AG09309 (cell line): ENCODE results near the gene PRLH.

Source experiments
- DNase-seq: peaks from one replicate; pipeline ENCODE4 v3.0.0-alpha.2; 2010; ENCODE audit warnings: low read depth
- H3K4me3 ChIP-seq: 2 replicates; pipeline ENCODE4 v1.5.1; 2011; ENCODE audit warnings: mild to moderate bottlenecking, low read depth, low read length, moderate library complexity; ENCODE audit not compliant: control insufficient read depth
- TF ChIP-seq, protein P1 (sequence below): IDR thresholded peaks from 2 replicates; pipeline ENCODE4 v1.5.1; 2011; ENCODE audit warnings: mild to moderate bottlenecking, low read depth, low read length, inconsistent platforms; ENCODE audit not compliant: insufficient read depth, control insufficient read depth; ENCODE audit errors: missing control alignments

The PRLH gene

DNA sequence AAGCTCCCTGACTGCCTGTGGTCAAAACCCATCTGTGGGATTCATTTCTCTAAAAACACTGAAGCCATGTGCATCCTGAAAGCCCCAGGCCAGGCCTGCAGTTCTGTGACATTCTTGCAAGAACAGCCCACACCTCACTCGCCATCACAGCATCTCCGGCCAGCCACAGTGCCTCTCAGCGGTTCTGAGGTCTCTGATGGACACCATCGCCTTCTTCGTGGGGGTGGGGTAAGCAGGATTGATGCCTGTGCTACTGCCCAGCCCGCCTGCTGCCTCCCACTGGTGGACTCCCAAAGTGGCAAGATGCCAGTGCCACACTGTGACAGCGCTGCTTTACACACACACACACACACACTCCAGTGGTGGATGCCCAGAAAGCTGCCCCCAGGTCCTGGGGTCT, 5.2 kb upstream of the PRLH start:
- TF ChIP-seq, protein P1, sequence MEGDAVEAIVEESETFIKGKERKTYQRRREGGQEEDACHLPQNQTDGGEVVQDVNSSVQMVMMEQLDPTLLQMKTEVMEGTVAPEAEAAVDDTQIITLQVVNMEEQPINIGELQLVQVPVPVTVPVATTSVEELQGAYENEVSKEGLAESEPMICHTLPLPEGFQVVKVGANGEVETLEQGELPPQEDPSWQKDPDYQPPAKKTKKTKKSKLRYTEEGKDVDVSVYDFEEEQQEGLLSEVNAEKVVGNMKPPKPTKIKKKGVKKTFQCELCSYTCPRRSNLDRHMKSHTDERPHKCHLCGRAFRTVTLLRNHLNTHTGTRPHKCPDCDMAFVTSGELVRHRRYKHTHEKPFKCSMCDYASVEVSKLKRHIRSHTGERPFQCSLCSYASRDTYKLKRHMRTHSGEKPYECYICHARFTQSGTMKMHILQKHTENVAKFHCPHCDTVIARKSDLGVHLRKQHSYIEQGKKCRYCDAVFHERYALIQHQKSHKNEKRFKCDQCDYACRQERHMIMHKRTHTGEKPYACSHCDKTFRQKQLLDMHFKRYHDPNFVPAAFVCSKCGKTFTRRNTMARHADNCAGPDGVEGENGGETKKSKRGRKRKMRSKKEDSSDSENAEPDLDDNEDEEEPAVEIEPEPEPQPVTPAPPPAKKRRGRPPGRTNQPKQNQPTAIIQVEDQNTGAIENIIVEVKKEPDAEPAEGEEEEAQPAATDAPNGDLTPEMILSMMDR = no peak
- H3K4me3 ChIP-seq = no peak overlapping the region
- DNase-seq = no peak

DNA sequence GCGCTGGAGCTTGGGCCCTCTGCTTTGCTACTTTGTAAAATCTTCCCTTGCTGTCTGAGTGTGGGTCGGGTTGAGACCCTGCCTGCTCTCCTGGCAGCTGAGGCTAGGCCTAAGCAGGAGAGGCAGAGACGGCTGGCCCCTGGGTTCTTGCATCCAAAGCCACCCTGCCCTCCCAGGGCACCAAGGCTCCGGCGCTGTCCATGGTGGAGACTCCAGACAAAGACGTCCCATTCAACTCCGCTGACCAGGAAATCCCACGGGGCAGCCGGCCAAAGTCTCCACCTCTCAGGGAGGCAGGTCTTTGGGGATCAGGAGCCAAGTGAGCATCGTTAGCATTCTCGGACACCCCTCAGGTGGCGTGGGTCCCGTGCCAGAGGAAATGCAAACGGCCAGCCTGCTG, 2.6 kb upstream of the PRLH start:
- no peak overlapping the region for H3K4me3 ChIP-seq
- DNase-seq = no peak
- TF ChIP-seq, protein P1 = no peak

DNA sequence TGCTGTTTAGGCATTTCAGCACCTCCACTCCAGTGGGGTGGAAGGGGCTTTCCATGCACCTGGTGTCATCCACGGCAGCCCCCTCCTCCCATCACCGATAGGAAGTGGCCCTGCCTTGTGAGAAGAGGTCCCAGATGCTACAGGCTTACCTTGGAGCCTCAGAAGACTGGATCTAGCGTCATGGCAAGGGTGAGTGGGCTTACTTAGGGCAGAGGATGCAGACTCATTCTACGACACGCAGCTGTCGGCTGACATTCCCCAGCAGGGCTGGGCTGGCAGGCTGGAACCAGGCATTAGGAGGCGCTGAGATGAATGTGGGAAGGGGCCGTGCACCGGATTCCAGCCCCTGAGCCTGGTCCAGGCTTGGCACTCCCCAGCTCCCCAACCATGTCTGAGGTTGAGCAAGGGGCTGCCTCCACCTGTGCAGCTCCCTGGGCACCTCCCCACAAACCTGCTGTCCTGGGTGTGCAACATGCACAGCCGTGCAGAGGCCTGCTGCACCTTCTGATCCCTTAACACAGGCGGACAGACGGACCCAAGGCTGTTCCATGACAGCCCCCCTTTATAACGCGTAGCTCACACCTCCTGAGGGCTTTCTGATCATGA, 1.7 kb upstream of the PRLH start:
- no peak for DNase-seq
- no peak overlapping the region for H3K4me3 ChIP-seq
- TF ChIP-seq, protein P1 = no peak

DNA sequence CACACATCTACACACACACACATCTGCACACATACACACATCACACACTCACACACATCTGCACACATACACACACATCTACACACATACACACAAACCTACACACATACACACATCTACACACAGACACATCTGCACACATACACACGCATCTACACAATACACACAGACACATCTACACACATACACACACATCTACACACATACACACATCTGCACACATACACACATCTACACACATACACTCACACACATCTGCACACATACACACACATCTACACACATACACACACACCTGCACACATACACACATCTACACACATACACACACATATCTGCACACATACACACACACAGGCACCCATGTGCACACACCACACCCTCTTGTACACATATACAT, 400 bp upstream of the PRLH start:
- H3K4me3 ChIP-seq = no peak overlapping the region
- DNase-seq = no peak
- TF ChIP-seq, protein P1 = no peak

DNA sequence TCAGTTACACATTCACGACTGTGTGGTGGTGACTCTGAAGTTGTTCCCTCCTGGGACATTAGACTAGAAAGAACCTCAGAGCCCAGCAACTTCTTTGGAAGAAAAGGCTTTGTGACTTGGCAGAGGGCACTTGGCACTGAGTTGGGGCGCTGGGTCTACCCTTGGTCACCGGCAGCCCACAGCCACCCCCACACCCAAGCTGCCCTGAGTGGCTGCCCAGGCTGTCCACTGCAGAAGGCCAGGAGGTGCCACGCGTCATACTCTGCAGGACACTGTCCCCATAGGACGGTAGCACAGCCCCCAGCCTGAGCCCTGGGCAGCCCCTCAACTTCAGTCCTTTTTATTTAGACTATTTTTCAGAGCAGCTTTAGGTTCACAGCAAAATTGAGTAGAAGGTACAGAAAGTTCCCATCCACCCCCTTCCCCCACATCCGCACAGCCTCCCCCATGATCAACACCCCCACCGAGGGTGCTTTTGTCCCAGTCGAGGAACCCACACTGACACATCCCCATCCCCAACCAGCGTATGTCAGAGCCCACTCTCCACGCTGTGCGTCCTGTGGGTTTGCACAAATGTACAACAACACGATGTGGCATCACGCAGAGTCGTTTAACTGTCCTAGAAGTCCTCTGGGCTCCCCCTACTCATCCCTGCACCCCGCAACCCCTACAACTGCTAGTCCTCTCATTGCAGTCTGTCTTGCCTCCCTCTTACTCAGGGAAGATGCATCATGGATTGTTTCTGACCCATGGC, 1.1 kb downstream of the PRLH start:
- H3K4me3 ChIP-seq = no peak overlapping the region
- DNase-seq = no peak
- TF ChIP-seq, protein P1 = no peak

DNA sequence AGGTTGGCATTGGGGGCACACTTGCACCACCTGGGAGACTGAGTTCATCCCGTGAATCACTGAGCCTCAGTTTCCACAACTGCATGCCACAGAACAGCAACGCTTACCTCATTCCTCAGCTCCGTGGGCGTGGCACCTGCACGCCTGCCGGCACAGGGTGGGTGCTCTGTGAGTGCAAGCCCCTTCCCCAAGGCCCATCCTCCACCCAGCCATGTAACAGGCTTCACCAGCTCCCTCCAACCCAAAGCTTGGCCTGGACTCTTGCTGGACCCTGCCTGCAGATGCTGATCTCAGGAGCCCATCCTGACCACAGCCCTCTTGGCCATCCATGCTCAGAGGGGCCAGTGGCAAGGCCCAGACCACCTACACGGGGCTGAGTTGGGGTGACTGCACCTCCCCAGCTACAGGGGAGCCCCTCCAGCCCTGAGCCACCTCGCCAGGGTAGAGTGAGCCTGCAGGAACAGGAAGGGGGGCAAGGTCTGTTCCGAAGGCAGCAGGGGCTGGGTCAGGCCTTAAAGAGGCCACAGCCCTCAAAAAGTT, 1.8 kb downstream of the PRLH start:
- TF ChIP-seq, protein P1 = no peak
- H3K4me3 ChIP-seq = no peak overlapping the region
- no peak for DNase-seq
